GM18499 (cell line): ENCODE measurements around the gene GRAP2.

ENCODE experiments used
- ATAC-seq: cut with Tn5 transposase; IDR thresholded peaks from one replicate; pipeline ENCODE4 v1.9.1; 2021; ENCODE audit warnings: moderate number of reproducible peaks; ENCODE audit not compliant: insufficient read depth, unreplicated experiment

The GRAP2 gene

DNA sequence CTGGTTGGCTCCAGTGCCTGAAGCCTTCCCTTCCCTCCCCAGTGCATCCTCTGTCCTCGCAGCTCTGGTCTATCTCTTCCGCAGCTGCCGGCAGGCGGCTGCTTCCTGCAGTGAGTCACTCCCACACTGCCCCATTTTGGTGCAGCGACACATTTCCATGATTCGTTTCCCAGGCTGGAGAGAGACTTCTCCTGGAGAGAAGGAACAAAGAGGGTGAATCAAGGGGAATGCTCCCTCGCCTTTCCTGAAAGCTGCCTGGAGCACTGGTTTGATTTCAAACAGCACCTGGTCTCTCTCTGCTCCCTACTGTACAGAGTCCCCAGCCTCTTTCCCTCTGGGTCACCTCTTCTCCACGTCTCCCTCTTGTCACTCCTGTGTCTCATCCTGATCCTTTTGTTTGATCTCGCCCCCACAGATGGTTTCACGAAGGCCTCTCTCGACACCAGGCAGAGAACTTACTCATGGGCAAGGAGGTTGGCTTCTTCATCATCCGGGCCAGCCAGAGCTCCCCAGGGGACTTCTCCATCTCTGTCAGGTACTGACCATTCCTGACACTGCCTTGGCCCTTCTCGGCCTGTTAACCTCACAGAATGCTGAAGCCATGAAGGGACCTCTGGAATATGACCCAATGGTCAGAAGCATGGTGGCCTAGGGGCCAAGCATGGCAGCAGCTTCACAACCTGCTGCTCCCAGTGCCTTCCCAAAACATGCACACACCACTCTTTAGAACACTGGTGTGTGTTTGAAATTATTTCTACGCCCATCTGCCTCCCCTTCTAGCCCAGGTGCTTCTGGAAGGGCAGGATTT is 59.0 kb downstream of the GRAP2 start, which contains the start of gene TMA7B:
TMA7B (plus strand) TSS at position 758 of the 808 bp plus-strand sequence. CDS start 3,978 bp downstream, outside the sequence.
- ATAC-seq: no peak

DNA sequence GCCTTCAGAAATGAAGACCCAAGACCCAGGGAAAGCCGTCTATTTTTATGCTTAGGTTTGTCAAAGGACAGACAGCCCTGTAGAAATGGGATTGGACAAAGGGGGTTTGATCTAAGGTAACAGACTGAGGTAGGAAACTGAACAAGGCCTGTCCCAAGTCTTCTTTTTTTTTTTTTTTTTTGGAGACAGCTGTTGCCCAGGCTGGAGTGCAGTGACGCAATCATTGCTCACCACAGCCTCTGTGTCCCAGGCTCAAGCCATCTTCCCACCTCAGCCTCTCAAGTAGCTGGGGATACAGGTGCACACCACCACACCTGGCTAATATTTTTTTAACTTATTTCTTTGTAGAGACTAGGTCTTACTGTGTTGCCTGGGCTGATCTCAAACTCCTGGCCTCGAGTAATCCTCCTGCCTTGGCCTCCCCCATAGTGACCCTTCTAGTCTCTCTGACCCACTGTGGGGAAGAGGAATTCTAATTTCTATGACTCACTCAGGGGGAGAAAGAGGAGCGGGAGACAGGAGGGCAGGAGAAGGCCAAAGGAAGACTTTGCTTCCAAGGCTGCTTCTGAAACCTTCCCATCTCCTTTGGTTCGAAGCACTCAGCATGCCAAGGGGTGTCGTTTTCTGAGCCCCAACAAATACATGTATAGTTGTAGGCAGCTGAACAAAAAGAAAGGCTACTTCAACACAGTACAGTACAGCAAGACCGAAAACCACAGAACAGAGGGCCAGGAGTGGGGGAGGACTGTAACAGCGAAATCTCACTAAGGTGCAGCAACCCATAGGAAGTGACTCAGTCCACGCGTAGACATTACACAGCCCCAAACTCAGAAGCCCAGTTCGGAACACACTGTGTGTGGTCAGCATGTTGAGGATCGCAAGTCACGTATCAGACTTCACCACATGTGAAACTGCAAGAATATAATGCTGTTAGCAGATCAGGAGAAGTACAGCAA is 60.2 kb downstream of the GRAP2 start:
- peak; percentile 77 for ATAC-seq

DNA sequence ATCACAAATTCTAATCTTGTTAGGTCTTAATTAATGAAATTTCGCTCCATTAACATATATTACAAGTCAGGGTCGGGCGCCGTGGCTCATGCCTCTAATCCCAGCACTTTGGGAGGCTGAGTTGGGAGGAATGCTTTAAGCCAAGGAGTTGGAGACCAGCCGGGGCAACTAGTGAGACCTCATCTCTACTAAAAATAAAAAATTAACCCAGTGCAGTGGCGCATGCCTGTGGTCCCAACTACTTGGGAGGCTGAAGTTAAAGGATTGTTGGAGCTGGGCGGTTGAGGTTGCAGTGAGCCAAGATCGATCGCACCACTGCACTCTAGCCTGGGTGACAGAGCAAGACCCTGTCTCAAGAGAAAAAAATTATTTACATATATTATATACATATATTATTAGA is 61.2 kb downstream of the GRAP2 start:
- ATAC-seq: no peak

DNA sequence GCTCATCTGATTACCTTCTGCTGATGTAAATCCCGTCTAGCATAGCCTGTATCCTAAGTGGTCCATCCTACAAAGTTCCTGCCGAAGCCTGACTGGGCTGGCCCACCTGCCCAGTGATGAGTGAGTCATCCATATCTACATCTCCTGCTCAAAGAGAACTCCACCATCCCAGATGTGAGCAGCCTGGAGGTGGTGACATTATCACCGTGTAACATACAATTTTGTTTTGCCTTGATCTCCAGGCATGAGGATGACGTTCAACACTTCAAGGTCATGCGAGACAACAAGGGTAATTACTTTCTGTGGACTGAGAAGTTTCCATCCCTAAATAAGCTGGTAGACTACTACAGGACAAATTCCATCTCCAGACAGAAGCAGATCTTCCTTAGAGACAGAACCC is 64.9 kb downstream of the GRAP2 start:
- ATAC-seq: no peak

DNA sequence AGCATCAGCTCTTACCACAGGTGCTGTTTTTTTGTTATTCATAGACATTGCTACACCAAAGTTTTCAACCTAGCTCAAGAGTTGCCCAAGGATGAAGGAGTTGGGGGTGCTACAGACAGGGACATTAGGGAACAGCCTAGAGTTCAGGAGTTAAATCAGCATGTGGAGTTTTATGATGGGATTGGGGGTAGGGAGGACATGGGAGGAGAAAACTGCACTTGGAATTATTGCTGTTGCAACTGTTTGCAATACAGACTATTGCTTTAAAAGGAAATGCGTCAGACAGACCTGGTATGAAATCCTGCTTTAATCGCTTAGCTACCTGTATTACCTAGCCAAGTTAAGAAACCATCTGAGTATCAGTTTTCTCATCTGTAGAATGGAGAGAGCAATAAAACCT is 65.6 kb downstream of the GRAP2 start:
- ATAC-seq: no peak

DNA sequence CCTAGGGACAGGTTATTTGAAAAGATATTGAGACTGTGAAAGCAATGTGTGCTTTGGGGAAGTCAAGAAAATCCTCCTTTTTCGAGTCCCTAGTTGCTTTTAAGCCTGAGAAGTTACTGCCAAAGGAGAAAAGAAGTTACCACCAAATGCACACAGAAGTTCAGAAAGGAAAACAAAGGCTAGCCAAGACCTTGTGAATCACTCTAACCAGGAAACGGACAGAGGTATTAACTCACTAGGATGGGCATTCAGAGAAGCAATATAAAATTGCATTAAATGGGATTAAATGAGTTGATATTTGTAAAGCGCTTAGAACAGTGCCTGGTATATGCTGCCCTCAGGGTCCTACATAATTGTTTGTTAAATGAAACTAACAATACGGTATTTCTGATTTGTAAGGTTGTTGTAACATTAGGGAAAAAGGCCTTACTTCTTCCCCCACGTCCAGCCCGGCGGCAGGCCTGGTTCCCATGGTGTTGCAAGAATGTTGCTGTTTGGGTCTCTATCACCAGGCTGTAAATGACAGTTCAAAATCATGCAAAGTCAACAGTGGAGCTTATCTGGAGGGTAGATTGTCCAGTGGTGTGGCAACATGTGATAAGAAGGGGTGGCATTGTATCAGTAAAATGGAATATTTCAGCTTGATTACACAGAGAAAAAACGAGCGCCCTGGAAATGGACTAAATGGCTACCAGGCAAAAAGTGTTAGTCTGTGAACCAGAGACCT is 66.4 kb downstream of the GRAP2 start:
- ATAC-seq: no peak

DNA sequence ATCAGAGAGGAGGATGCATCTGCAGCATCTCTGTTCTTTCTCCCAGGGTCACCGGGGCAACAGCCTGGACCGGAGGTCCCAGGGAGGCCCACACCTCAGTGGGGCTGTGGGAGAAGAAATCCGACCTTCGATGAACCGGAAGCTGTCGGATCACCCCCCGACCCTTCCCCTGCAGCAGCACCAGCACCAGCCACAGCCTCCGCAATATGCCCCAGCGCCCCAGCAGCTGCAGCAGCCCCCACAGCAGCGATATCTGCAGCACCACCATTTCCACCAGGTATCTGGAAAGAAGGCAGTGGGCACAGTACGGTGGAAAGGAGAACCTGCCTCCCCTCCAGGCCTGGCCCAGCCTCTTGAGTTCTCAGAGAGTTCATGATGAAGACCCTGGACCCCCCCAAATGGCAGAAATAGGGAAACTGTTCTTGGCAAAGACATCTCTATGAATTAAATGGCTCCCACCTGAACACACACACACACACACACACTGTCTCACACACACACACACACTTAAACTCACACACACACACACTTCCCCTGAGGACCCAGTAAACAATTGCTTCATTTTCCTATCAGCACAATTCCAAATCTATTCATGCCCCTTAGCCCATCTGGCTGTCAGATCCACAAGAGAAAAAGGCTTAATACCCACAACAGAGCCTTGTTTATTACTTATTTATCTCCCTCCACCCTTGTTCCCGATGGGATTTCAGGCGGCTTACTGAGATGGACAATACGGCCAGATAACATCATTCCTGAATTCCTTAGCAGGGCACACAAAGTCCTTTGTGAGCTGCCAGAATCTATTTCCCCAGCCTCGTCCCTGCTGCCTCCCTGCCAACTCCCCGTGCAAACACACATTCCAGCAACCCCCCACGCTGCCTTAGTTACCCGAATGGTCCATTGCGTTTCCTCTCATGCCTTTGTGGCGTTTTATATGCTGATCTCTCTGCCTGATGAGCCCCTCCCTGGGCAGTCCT is 67.4 kb downstream of the GRAP2 start:
- ATAC-seq: no peak

DNA sequence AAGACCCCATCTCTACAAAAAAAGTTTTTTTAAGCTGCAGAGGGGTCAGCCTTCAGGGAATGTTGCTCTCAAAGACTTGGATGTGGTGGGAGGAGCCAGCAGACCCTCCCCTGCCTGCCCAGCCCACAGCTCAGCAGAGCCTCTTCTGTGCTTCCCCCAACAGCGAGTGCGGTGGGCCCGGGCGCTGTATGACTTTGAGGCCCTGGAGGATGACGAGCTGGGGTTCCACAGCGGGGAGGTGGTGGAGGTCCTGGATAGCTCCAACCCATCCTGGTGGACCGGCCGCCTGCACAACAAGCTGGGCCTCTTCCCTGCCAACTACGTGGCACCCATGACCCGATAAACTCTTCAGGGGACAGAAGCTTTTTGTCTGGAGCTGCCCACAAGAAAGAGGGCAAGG is 69.9 kb downstream of the GRAP2 start:
- ATAC-seq: no peak

DNA sequence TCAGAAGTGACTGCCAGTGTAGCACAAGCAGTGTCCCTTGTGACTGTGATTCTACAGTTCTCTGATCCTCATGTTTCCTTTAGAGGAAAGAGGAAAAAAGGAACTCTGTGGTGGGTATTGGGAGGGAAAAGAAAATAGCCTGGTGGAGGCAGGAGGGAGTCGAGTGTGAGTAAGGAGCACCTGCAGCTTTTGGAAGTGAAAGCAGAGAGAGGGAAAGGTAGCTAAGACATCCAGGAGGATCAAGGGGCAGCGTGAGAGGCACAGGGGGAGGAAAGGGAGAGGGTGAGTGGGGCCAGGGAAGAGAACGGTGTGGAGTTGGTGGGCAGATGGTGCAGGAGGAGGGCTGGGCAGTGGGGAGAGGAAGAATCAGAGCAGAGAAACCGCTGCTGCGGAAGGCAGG is 71.8 kb downstream of the GRAP2 start:
- no peak for ATAC-seq

DNA sequence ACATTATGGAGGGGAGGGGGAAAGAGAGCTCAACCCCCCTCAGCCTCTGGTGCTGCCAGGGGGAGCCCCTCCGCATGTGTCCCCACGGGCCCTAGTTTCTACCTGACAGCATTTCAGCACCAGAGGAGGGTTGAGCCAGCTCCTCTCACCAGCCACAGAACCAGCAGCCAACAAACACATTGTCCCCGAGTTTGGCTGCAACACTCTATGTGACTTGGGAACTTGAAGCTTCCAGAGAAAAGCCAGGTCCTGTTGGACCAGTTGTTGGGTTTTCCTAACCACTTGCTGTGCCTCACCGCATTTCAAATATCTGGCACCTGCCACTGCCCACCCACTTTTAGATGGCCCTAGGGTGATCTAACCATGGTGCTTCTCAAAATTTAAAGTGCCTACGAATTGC is 72.8 kb downstream of the GRAP2 start:
- no peak for ATAC-seq

DNA sequence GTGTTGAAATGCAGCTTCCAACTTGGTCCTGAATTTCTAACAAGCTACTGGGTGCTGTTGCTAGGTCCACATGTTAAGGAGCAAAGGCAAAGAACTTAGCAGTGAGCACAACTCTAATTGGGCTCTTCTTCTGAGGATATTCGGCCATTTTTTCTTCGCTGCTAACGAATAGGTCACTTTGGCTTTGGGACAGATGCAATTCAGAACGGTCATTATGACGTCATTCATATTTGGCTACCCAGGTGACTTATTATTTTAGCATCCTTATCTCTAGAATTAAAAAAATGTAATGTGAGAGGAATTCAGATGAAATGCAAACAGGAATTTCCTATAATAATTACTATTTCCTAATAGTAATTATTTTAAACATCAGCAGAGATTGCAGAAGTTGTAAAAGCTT is 73.2 kb downstream of the GRAP2 start:
- ATAC-seq: no peak

DNA sequence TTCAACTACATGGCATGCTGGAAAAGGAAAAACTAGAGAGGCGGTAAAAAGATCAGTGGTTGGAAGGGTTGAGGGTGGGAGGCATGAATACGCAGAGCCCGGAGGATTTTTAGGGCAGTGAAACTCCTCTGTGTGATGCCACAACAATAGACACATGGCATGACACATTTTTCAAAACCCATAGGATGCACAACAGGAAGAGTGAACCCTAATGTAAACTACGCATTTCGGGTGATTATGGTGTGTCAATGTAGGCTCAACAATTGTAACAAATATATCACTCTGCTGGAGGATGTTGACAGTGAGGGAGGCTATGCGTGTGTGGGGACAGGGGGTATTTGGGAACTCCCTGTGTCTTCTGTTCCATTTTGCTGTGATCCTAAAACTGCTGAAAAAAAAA is 78.2 kb downstream of the GRAP2 start:
- ATAC-seq: no peak

DNA sequence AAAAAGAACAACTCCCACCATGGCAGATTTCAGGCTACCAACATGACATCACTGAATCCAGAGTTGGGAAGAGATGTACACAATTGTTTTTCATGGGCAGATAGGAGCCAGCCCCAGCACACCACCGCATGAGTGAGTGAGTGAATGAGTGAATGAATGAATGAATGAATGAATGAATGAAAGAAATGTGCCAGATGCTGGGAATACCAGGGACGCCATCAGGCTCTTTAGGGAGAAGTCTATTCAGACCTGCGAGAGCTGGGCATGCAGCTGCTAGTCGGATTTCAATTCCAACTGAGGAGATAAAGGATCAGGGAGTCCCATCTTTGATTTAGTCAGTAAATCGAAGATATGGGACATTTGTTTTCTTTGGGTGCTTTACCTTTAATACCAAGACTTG is 78.6 kb downstream of the GRAP2 start:
- no peak for ATAC-seq

DNA sequence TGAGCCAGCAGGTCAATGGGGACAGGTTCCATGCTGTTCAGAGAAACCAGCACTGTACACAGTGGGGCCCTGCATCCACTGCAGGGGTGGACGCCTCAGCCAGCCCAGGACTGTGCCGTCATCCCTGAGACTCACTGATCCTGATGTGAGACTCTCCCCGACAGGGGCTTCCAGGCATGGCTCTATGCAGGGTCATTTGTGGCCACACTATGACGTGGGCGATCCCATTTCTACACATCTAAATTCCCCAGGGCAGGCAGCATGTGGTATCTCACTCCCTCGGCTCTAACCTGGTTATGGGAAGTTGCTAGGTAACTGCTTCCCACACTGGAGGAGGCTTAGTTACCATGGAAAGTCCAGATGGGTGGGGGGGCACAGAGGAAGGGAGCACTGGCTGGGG is 79.7 kb downstream of the GRAP2 start:
- ATAC-seq: no peak

DNA sequence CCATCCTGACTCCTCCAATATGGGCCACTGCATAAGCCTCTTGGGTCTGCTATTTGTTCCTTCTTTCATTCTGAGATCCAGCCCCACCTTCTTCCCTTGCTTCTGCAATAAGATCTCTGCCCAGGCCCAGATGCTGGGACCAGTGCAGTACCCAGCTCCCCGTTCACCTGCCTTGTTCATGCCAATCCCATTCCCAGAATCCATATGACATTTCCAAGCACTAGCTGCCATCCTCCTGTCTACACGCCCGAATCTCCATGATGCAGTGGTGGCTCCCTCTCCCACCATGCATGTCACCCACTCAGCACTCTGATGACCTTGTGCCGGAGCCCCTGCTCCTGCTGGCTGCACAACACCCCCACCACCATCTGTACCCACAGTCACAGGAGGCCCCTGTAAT is 82.5 kb downstream of the GRAP2 start:
- ATAC-seq: no peak

DNA sequence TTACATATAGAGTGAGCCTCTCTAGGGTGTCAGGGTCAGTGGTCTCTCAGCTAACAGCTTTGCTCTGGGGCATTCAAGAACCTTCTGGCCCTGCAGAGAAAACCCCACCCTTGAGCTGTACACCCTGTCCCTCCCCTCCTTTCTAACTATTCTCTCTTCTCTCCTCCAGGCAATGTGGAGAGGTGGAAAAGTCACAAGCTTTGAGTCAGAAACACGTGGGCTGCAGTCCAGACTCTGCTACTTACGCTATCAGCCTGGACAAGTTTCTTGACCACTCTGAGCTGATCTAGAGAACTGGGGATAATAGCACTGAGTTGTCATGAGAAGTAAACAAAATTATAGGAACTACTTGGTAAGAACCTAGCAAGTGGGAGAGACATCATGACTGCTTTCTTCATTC is 83.1 kb downstream of the GRAP2 start:
- ATAC-seq: no peak

DNA sequence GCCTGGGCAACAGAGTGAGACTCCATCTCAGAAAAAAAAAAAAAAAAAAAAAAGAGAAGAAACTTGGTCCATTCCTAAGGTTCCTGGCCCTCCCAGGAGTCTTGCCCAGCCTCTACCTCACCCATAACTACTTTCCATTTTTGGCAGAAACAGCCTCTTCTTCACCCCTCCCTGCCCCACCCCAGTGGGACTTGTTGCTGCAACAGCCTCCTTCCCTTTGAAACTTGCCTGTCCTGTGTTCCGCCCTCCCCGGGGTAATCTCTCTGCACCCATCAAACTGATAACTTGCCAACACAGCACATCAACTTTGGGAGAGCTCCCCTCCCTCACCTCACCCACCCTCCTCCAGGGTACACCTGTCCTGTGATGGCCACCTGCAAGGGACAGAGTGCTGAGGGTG is 83.9 kb downstream of the GRAP2 start:
- ATAC-seq: no peak

DNA sequence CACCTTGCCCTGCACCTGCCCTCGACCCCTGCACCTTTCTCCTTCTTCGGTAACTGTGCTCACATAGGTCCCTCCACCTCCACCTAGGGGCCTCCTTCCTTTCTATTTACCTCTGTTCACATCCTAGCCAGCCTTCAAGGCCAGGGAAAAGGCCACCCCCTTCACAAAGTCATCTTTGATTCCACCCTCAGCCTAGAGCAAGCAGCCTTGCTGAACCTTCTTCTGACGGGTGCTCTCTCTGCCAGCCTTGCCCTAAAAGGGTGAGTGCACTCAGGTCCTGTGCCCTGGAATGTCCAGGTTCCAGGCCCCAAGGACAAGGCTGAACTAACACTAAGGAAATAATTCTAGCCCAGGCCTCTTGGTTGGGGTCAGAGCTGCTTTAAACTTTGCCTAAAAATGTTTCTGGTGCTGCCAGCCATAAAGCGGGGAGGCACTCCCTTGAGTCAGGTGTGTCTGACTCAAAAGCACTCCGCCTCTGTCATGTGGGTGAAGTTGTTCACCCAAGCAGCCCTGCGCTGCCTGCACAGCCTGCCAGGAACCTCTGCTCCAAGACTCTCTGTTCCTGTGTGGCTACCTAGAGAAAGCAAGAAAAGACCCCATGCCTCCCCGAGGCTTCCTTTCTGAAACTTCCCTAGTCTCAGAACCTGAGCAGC is 84.6 kb downstream of the GRAP2 start:
- ATAC-seq: no peak
